PFSK-1 (cell line): Measurements from ENCODE around the gene RFX3.

Experiments used
- POLR2AphosphoS5 ChIP-seq: IDR thresholded peaks from 2 replicates; pipeline ENCODE4 v1.6.1; 2012; ENCODE audit warnings: low read depth, mild to moderate bottlenecking, control low read depth, low read length, moderate library complexity
- REST ChIP-seq, 2 experiments: IDR thresholded peaks; 2 replicates each; pipeline versions ENCODE4 v1.6.1 to v1.8.0; 2011 to 2012; ENCODE audit warnings: low read depth in 2 of 2, low read length in 2 of 2, control low read depth in 1 of 2, inconsistent platforms in 1 of 2, mild to moderate bottlenecking in 1 of 2, moderate library complexity in 1 of 2; ENCODE audit not compliant: insufficient read depth in 1 of 2
- SIN3A ChIP-seq: IDR thresholded peaks from 2 replicates; pipeline ENCODE4 v1.6.1; 2012; ENCODE audit warnings: mild to moderate bottlenecking, low read length, moderate library complexity, borderline replicate concordance; ENCODE audit not compliant: insufficient read depth

- no peak for TF ChIP-seq REST (IDR thresholded peaks at IDR 0.05; ENCODE audit: insufficient read depth in 1 of 2, low read depth in 2 of 2, low read length in 2 of 2)
- no peak for TF ChIP-seq POLR2AphosphoS5
- TF ChIP-seq SIN3A, result no peak
Observed at GRCh38 chr9:3342159-3342777, 183.5 kb downstream of the RFX3 start.
